Measurements from ENCODE around the gene KLF2.

Gene KLF2

GRCh38 chr19:16359074-16359473 is 34.4 kb downstream of the KLF2 start:
- Histone ChIP-seq H3K27me3 (ENCODE audit: insufficient read depth, low read length, poor library complexity) (no peaks in the 10 kb centered on the region), H4K5ac (ENCODE audit: low read length) (no peak overlapping the region), H3K79me2 (ENCODE audit: control insufficient read depth, insufficient read depth, low read length) (no peaks in the 10 kb centered on the region), H3K4me3 (ENCODE audit: low read length) (no peak overlapping the region), H4K8ac (ENCODE audit: low read depth, low read length) (no peak overlapping the region), H3K56ac (ENCODE audit: low read length) (no peak overlapping the region), H2BK120ac (ENCODE audit: low read depth, low read length) (no peak overlapping the region), H3K18ac (ENCODE audit: low read length) (no peak overlapping the region), H3K79me1 (ENCODE audit: low read length) (no peaks in the 10 kb centered on the region), H3K9ac (ENCODE audit: low read length) (no peak overlapping the region), H3K36me3 (ENCODE audit: control insufficient read depth, insufficient read depth, low read length) (no peaks in the 10 kb centered on the region), H3K27ac (ENCODE audit: low read depth, low read length) (no peak overlapping the region), H2BK15ac (replicated peaks; ENCODE audit: low read depth) (no peak overlapping the region), H2BK5ac (ENCODE audit: low read length) (no peak overlapping the region), H2AK5ac (ENCODE audit: low read length) (no peak overlapping the region), H3K23ac (ENCODE audit: low read length) (no peak overlapping the region), H3K4me2 (ENCODE audit: low read length) (no peak overlapping the region), H3K4ac (ENCODE audit: low read depth, low read length) (no peak overlapping the region), H3K4me1 (ENCODE audit: control insufficient read depth, low read depth, low read length) (no peaks in the 10 kb centered on the region)
- no CpG with 5 or more reads among the region's 10 CpGs for WGBS (ENCODE audit: extremely low coverage, insufficient coverage, low lambda C conversion rate)
- DNase-seq = no peak

DNA sequence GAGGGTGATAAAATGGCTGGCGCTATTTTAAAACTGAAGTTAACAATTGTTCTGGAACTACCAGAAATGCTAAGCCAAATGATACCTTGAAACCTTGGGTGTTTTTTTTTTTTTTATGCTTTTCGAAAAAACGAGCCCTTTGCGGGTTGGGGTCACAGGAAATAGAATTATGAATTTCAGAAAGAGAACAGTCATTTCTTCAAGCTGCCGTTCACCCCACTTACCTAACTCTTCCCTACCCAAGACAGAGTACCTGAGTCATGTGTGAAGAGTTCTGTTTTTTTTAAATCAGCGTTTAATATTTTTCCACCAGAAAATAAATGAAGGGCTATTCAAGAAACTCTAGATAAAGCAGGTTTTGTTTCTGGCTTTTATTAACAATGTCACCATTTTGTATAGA is 35.3 kb downstream of the KLF2 start:
- H3K18ac ChIP-seq (ENCODE audit: low read length) = no peak overlapping the region
- no peaks in the 10 kb centered on the region for H3K79me1 ChIP-seq (ENCODE audit: low read length)
- no peak overlapping the region for H3K23ac ChIP-seq (ENCODE audit: low read length)
- H2BK15ac ChIP-seq (replicated peaks; ENCODE audit: low read depth) = no peak overlapping the region
- H2BK120ac ChIP-seq (ENCODE audit: low read depth, low read length) = no peak overlapping the region
- no peak overlapping the region for H3K27ac ChIP-seq (ENCODE audit: low read depth, low read length)
- no peak overlapping the region for H4K5ac ChIP-seq (ENCODE audit: low read length)
- no peaks in the 10 kb centered on the region for H3K4me1 ChIP-seq (ENCODE audit: control insufficient read depth, low read depth, low read length)
- no peak overlapping the region for H2AK5ac ChIP-seq (ENCODE audit: low read length)
- H3K56ac ChIP-seq (ENCODE audit: low read length) = no peak overlapping the region
- H3K9ac ChIP-seq (ENCODE audit: low read length) = no peak overlapping the region
- H3K27me3 ChIP-seq (ENCODE audit: insufficient read depth, low read length, poor library complexity) = no peaks in the 10 kb centered on the region
- H3K4me3 ChIP-seq (ENCODE audit: low read length) = no peak overlapping the region
- H2BK5ac ChIP-seq (ENCODE audit: low read length) = no peak overlapping the region
- H4K8ac ChIP-seq (ENCODE audit: low read depth, low read length) = no peak overlapping the region
- H3K36me3 ChIP-seq (ENCODE audit: control insufficient read depth, insufficient read depth, low read length) = no peaks in the 10 kb centered on the region
- no CpG with 5 or more reads among the region's 6 CpGs for WGBS (ENCODE audit: extremely low coverage, insufficient coverage, low lambda C conversion rate)
- no peak overlapping the region for H3K4ac ChIP-seq (ENCODE audit: low read depth, low read length)
- H3K79me2 ChIP-seq (ENCODE audit: control insufficient read depth, insufficient read depth, low read length) = no peaks in the 10 kb centered on the region
- DNase-seq = no peak
- no peak overlapping the region for H3K4me2 ChIP-seq (ENCODE audit: low read length)

DNA sequence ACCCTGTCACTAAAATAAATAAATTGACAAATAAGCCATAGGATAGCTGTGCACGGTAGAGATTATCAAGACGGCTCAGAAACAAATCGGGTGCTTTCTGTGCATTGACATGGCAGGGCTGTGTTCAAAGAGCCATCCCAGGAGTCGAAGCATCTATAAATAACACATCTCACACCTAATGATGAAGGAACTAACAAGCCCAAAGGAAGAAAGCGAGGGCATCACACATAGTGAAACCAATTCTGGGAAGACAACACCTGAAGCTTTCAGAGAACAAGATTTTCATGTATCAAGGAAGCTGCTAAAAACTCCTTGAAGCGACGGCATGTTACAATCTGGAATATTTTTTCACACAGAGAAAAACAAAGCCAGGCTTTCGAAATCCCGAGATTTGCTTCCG is 36.1 kb downstream of the KLF2 start:
- H3K56ac ChIP-seq (ENCODE audit: low read length) = no peak overlapping the region
- DNase-seq = no peak
- no peaks in the 10 kb centered on the region for H3K4me1 ChIP-seq (ENCODE audit: control insufficient read depth, low read depth, low read length)
- H3K79me2 ChIP-seq (ENCODE audit: control insufficient read depth, insufficient read depth, low read length) = no peaks in the 10 kb centered on the region
- no peaks in the 10 kb centered on the region for H3K79me1 ChIP-seq (ENCODE audit: low read length)
- H3K18ac ChIP-seq (ENCODE audit: low read length) = no peak overlapping the region
- H3K23ac ChIP-seq (ENCODE audit: low read length) = no peak overlapping the region
- no peak overlapping the region for H3K9ac ChIP-seq (ENCODE audit: low read length)
- H4K5ac ChIP-seq (ENCODE audit: low read length) = no peak overlapping the region
- H3K36me3 ChIP-seq (ENCODE audit: control insufficient read depth, insufficient read depth, low read length) = no peaks in the 10 kb centered on the region
- H4K8ac ChIP-seq (ENCODE audit: low read depth, low read length) = no peak overlapping the region
- no peak overlapping the region for H2BK120ac ChIP-seq (ENCODE audit: low read depth, low read length)
- no peak overlapping the region for H2BK15ac ChIP-seq (replicated peaks; ENCODE audit: low read depth)
- H2AK5ac ChIP-seq (ENCODE audit: low read length) = no peak overlapping the region
- no peak overlapping the region for H3K27ac ChIP-seq (ENCODE audit: low read depth, low read length)
- WGBS (ENCODE audit: extremely low coverage, insufficient coverage, low lambda C conversion rate) = no CpG with 5 or more reads among the region's 10 CpGs
- H3K27me3 ChIP-seq (ENCODE audit: insufficient read depth, low read length, poor library complexity) = no peaks in the 10 kb centered on the region
- H3K4ac ChIP-seq (ENCODE audit: low read depth, low read length) = no peak overlapping the region
- no peak overlapping the region for H3K4me3 ChIP-seq (ENCODE audit: low read length)
- no peak overlapping the region for H2BK5ac ChIP-seq (ENCODE audit: low read length)
- no peak overlapping the region for H3K4me2 ChIP-seq (ENCODE audit: low read length)

GRCh38 chr19:16361254-16361653 is 36.6 kb downstream of the KLF2 start:
- no peak overlapping the region for H4K5ac ChIP-seq (ENCODE audit: low read length)
- H2AK5ac ChIP-seq (ENCODE audit: low read length) = no peak overlapping the region
- no peak overlapping the region for H3K4ac ChIP-seq (ENCODE audit: low read depth, low read length)
- no peak for DNase-seq
- H3K4me3 ChIP-seq (ENCODE audit: low read length) = no peak overlapping the region
- H3K27me3 ChIP-seq (ENCODE audit: insufficient read depth, low read length, poor library complexity) = no peaks in the 10 kb centered on the region
- H3K23ac ChIP-seq (ENCODE audit: low read length) = no peak overlapping the region
- H3K79me2 ChIP-seq (ENCODE audit: control insufficient read depth, insufficient read depth, low read length) = no peaks in the 10 kb centered on the region
- no peak overlapping the region for H4K8ac ChIP-seq (ENCODE audit: low read depth, low read length)
- no peaks in the 10 kb centered on the region for H3K36me3 ChIP-seq (ENCODE audit: control insufficient read depth, insufficient read depth, low read length)
- H2BK120ac ChIP-seq (ENCODE audit: low read depth, low read length) = no peak overlapping the region
- H2BK5ac ChIP-seq (ENCODE audit: low read length) = no peak overlapping the region
- no peak overlapping the region for H3K4me2 ChIP-seq (ENCODE audit: low read length)
- H3K9ac ChIP-seq (ENCODE audit: low read length) = no peak overlapping the region
- no peak overlapping the region for H3K56ac ChIP-seq (ENCODE audit: low read length)
- no peak overlapping the region for H3K18ac ChIP-seq (ENCODE audit: low read length)
- H3K4me1 ChIP-seq (ENCODE audit: control insufficient read depth, low read depth, low read length) = no peaks in the 10 kb centered on the region
- no CpG with 5 or more reads among the region's 13 CpGs for WGBS (ENCODE audit: extremely low coverage, insufficient coverage, low lambda C conversion rate)
- no peak overlapping the region for H2BK15ac ChIP-seq (replicated peaks; ENCODE audit: low read depth)
- no peak overlapping the region for H3K27ac ChIP-seq (ENCODE audit: low read depth, low read length)
- H3K79me1 ChIP-seq (ENCODE audit: low read length) = no peaks in the 10 kb centered on the region

- Histone ChIP-seq H4K8ac (ENCODE audit: low read depth, low read length) (no peak overlapping the region), H3K4me1 (ENCODE audit: control insufficient read depth, low read depth, low read length) (no peaks in the 10 kb centered on the region), H4K5ac (ENCODE audit: low read length) (no peak overlapping the region), H3K18ac (ENCODE audit: low read length) (no peak overlapping the region), H3K4me2 (ENCODE audit: low read length) (no peak overlapping the region), H2BK15ac (replicated peaks; ENCODE audit: low read depth) (no peak overlapping the region), H3K4ac (ENCODE audit: low read depth, low read length) (no peak overlapping the region), H3K56ac (ENCODE audit: low read length) (no peak overlapping the region), H3K79me1 (ENCODE audit: low read length) (no peaks in the 10 kb centered on the region), H3K36me3 (ENCODE audit: control insufficient read depth, insufficient read depth, low read length) (no peaks in the 10 kb centered on the region), H3K9ac (ENCODE audit: low read length) (no peak overlapping the region), H3K79me2 (ENCODE audit: control insufficient read depth, insufficient read depth, low read length) (no peaks in the 10 kb centered on the region), H2AK5ac (ENCODE audit: low read length) (no peak overlapping the region), H3K23ac (ENCODE audit: low read length) (no peak overlapping the region), H2BK120ac (ENCODE audit: low read depth, low read length) (no peak overlapping the region), H3K27ac (ENCODE audit: low read depth, low read length) (no peak overlapping the region), H3K4me3 (ENCODE audit: low read length) (no peak overlapping the region), H2BK5ac (ENCODE audit: low read length) (no peak overlapping the region), H3K27me3 (ENCODE audit: insufficient read depth, low read length, poor library complexity) (no peaks in the 10 kb centered on the region)
- DNase-seq = no peak
- WGBS (ENCODE audit: extremely low coverage, insufficient coverage, low lambda C conversion rate) = no CpG with 5 or more reads among the region's 10 CpGs
These were observed 37.3 kb downstream of the KLF2 start for GRCh38 chr19:16361926-16362325.

DNA sequence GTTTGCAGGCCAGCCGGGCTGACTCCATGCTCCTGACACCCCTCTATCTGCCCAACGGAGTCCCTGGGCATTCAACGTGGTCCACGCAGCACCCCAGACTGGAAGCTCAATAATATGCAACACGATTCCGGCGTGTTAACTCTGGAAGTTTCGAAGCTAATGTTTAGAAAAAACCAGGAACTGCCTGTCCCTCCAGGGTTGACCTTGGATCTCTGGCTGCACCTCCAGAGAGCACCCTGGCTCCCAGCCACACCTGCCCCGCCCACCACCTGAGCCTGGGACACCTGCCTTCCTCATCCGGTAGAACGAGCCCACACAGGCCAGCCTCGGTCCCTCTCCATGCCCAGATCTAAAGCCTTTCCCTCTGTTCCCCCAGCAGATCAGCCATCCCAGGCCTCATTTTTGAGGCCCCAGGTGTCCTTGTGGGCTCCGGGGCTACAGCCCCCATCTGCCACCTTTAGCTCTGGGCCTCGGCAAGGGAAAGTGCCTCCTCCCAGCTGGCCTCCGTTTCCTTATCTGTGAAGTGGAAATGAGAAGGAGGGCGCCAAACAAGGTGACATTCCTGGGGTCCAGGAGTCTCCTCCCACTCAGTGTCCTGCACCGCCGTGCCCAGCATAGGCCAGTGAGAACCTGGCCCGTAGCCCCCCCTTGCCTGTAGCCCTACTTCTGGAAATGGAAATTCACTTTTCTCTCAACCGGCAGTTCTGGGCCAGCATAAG is 38.7 kb downstream of the KLF2 start:
- Histone ChIP-seq H2BK120ac (ENCODE audit: low read depth, low read length) (no peak overlapping the region), H3K27me3 (ENCODE audit: insufficient read depth, low read length, poor library complexity) (no peaks in the 10 kb centered on the region), H3K79me2 (ENCODE audit: control insufficient read depth, insufficient read depth, low read length) (no peaks in the 10 kb centered on the region), H3K18ac (ENCODE audit: low read length) (no peak overlapping the region), H3K36me3 (ENCODE audit: control insufficient read depth, insufficient read depth, low read length) (no peaks in the 10 kb centered on the region), H2BK15ac (replicated peaks; ENCODE audit: low read depth) (no peak overlapping the region), H3K56ac (ENCODE audit: low read length) (no peak overlapping the region), H3K4me3 (ENCODE audit: low read length) (no peak overlapping the region), H3K23ac (ENCODE audit: low read length) (no peak overlapping the region), H3K9ac (ENCODE audit: low read length) (no peak overlapping the region), H3K4me2 (ENCODE audit: low read length) (no peak overlapping the region), H3K4ac (ENCODE audit: low read depth, low read length) (no peak overlapping the region), H4K5ac (ENCODE audit: low read length) (no peak overlapping the region), H3K27ac (ENCODE audit: low read depth, low read length) (no peak overlapping the region), H2AK5ac (ENCODE audit: low read length) (no peak overlapping the region), H2BK5ac (ENCODE audit: low read length) (no peak overlapping the region), H3K79me1 (ENCODE audit: low read length) (no peaks in the 10 kb centered on the region), H3K4me1 (ENCODE audit: control insufficient read depth, low read depth, low read length) (no peaks in the 10 kb centered on the region), H4K8ac (ENCODE audit: low read depth, low read length) (no peak overlapping the region)
- WGBS (ENCODE audit: extremely low coverage, insufficient coverage, low lambda C conversion rate) = no CpG with 5 or more reads among the region's 20 CpGs
- peak; percentile 18 for DNase-seq

Measured in mesendoderm (in vitro differentiated cells).